PC-3 (cell line): ENCODE measurements around the gene CALR3. TPM values are rescaled to one million over a fixed set of nuclear protein-coding genes. Genes with fewer than 3 reads are reported as not detected.
A peak's percentile ranks its signal among the peaks of the same experiment; 100 is the strongest.

Source experiments
- ATAC-seq: fragments of 200-7000 bp; cut with Tn5 transposase; 2 replicates; pipeline ENCODE4 v1.9.1; 2020; ENCODE audit warnings: mild to moderate bottlenecking, moderate library complexity
- BruUV-seq: library from RNA; stranded (reverse); fragments of 400-500 nt; replicated peaks from 2 replicates; lab custom pipeline; 2021; lab: Mats Ljungman, UMichigan
- CTCF ChIA-PET: fragments of 300-600 bp; sonication (Branson Sonifier 250); formaldehyde crosslinking; loops from one replicate; lab custom pipeline; 2022; ENCODE audit warnings: antibody characterized with exemption; lab: Charles Lee
- POLR2A ChIA-PET: fragments of 300-600 bp; sonication (Branson Sonifier 250); formaldehyde crosslinking; loops from one replicate; lab custom pipeline; 2022; ENCODE audit warnings: antibody characterized with exemption; ENCODE audit not compliant: unreplicated experiment; lab: Charles Lee
- DNase-seq: peaks from one replicate; pipeline ENCODE4 v3.0.0-alpha.2; 2015
- H2AFZ ChIP-seq: fragments of 300-600 bp; sonication (generic); 2 replicates; pipeline ENCODE4 v1.6.0; 2016; ENCODE audit warnings: antibody characterized with exemption, low read length
- H3F3A ChIP-seq: fragments of 300-600 bp; sonication (generic); one replicate; pipeline ENCODE4 v1.6.0; 2017; ENCODE audit warnings: antibody characterized with exemption, low read length, control low read depth, mild to moderate bottlenecking; ENCODE audit not compliant: unreplicated experiment
- H3K27ac ChIP-seq: fragments of 300-600 bp; sonication (generic); 2 replicates; pipeline ENCODE4 v1.5.1; 2016; ENCODE audit warnings: mild to moderate bottlenecking, low read length
- H3K27me3 ChIP-seq: fragments of 300-600 bp; sonication (generic); 2 replicates; pipeline ENCODE4 v1.6.1; 2016; ENCODE audit warnings: low read length, mixed read lengths
- H3K36me3 ChIP-seq: fragments of 300-600 bp; sonication (generic); 2 replicates; pipeline ENCODE4 v1.6.1; 2016; ENCODE audit warnings: low read depth, mixed run types, low read length, mixed read lengths
- H3K4me1 ChIP-seq: fragments of 300-600 bp; sonication (generic); 2 replicates; pipeline ENCODE4 v1.5.1; 2016; ENCODE audit warnings: low read length; ENCODE audit not compliant: insufficient read depth
- H3K4me2 ChIP-seq: fragments of 300-600 bp; sonication (generic); 2 replicates; pipeline ENCODE4 v1.6.0; 2016; ENCODE audit warnings: low read length
- H3K4me3 ChIP-seq: fragments of 300-600 bp; sonication (generic); 2 replicates; pipeline ENCODE4 v1.5.1; 2016; ENCODE audit warnings: mild to moderate bottlenecking, low read length, mixed read lengths
- H3K79me2 ChIP-seq: fragments of 300-600 bp; sonication (generic); 2 replicates; pipeline ENCODE4 v1.6.1; 2017; ENCODE audit warnings: low read length, mixed read lengths
- H3K9ac ChIP-seq: fragments of 300-600 bp; sonication (generic); 2 replicates; pipeline ENCODE4 v1.6.0; 2016; ENCODE audit warnings: mild to moderate bottlenecking, low read length
- H3K9me2 ChIP-seq: fragments of 300-600 bp; sonication (generic); replicated peaks from 2 replicates; pipeline ENCODE4 v1.6.1; 2016; ENCODE audit warnings: mixed run types, low read length, mixed read lengths
- H3K9me3 ChIP-seq: fragments of 300-600 bp; sonication (generic); 2 replicates; pipeline ENCODE4 v1.6.1; 2016; ENCODE audit warnings: low read length, mixed read lengths
- H4K20me1 ChIP-seq: fragments of 300-600 bp; sonication (generic); 2 replicates; pipeline ENCODE4 v1.6.1; 2016; ENCODE audit warnings: low read length, mixed read lengths
- CTCF ChIP-seq: fragments of 300-600 bp; sonication (generic); conservative IDR thresholded peaks from 2 replicates; pipeline ENCODE4 v1.5.1; 2017; ENCODE audit warnings: antibody characterized with exemption, low read depth, mild to moderate bottlenecking, low read length
- EZH2 ChIP-seq: fragments of 300-600 bp; sonication (generic); IDR thresholded peaks from one replicate; pipeline ENCODE4 v1.6.1; 2017; ENCODE audit warnings: antibody characterized with exemption, mild to moderate bottlenecking, low read length; ENCODE audit not compliant: unreplicated experiment
- EZH2phosphoT487 ChIP-seq: fragments of 300-600 bp; sonication (generic); IDR thresholded peaks from 2 replicates; pipeline ENCODE4 v1.6.1; 2018; ENCODE audit warnings: mild to moderate bottlenecking, antibody characterized with exemption, low read length, borderline replicate concordance
- intact Hi-C: fragments of 100-400 bp; cut with micrococcal nuclease; formaldehyde crosslinking; loops from 2 replicates; pipeline ENCODE4 v1.9.0; 2023
- total RNA-seq: library from RNA; depleted of rRNA; stranded (reverse); fragments of >200 nt; gene quantifications from 2 replicates; pipeline ENCODE4 v1.2.3, GENCODE V29; 2014

CALR3 gene
- total RNA-seq, 1 experiment from 2014 or later = 0.47 TPM

GRCh38 chr19:16542910-16543472 lies 47.0 kb upstream of the CALR3 start:
- ChIA-PET POLR2A (interaction anchor here (0.8 kb wide), 1 partner anchor 30 kb away, joined by 6 read pairs; no protein-coding TSS in a partner anchor), CTCF (interaction anchor here (0.6 kb wide), 2 partner anchors 52 to 101 kb away, joined by 3 to 4 read pairs; no protein-coding TSS in a partner anchor)
- H3K4me2 ChIP-seq = peak overlapping the region; percentile 92
- no peaks in the 10 kb centered on the region for H3K27me3 ChIP-seq
- ATAC-seq (no peak), DNase-seq (no peak)
- no peaks in the 10 kb centered on the region for H3K9me3 ChIP-seq
- intact Hi-C loops = no loop called here
- peaks cover 16% of the 10 kb centered on the region for H3K4me1 ChIP-seq
- peak overlapping the region; percentile 72 for H2AFZ ChIP-seq
- no peaks in the 10 kb centered on the region for H3F3A ChIP-seq
- peaks cover 13% of the 10 kb centered on the region for H3K36me3 ChIP-seq
- BruUV-seq = TSS peak; percentile 82
- peaks cover 22% of the 10 kb centered on the region for H4K20me1 ChIP-seq
- peak overlapping the region; percentile 32; the same call in 1 of the 2 replicates for H3K27ac ChIP-seq
- no peaks in the 10 kb centered on the region for H3K9me2 ChIP-seq
- H3K4me3 ChIP-seq = peak overlapping the region; percentile 96
- TF ChIP-seq CTCF = no peak
- TF ChIP-seq EZH2 = no peak
- TF ChIP-seq EZH2phosphoT487 = no peak
- peak overlapping the region; percentile 97 for H3K9ac ChIP-seq
- peaks cover 67% of the 10 kb centered on the region for H3K79me2 ChIP-seq

GRCh38 chr19:16542045-16542909 lies 46.3 kb upstream of the CALR3 start, which contains the start of gene CHERP:
TSS of gene CHERP (minus strand) at chr19:16542437. CDS start at chr19:16542378, 59 bp downstream.
- BruUV-seq = no TSS peak
- Histone ChIP-seq H3K36me3 (peaks cover 21% of the 10 kb centered on the region), H3K4me1 (peaks cover 16% of the 10 kb centered on the region), H3K27ac (peak within 1 kb of the TSS; percentile 49), H3K9me2 (no peaks in the 10 kb centered on the region), H3K4me3 (peak within 1 kb of the TSS; percentile 96), H3K9ac (peak within 1 kb of the TSS; percentile 97), H3K27me3 (no peaks in the 10 kb centered on the region), H3K9me3 (no peaks in the 10 kb centered on the region), H3K79me2 (peaks cover 74% of the 10 kb centered on the region), H4K20me1 (peaks cover 29% of the 10 kb centered on the region), H3K4me2 (peak within 1 kb of the TSS; percentile 92), H2AFZ (peak within 1 kb of the TSS; percentile 72), H3F3A (no peaks in the 10 kb centered on the region)
- CTCF ChIA-PET = interaction anchor here (0.6 kb wide), 1 partner anchor 145 kb away, joined by 3 read pairs; no protein-coding TSS in a partner anchor
- intact Hi-C loops = no loop called here
- peak; percentile 85 for ATAC-seq
- POLR2A ChIA-PET = no interaction called here
- no peak for TF ChIP-seq EZH2
- no peak for TF ChIP-seq EZH2phosphoT487
- TF ChIP-seq CTCF = no peak
- DNase-seq = peak; percentile 96
